HepG2 (cell line): ENCODE results near the gene S100A4. TPM values are rescaled to one million over a fixed set of nuclear protein-coding genes. Genes with fewer than 3 reads are reported as not detected.
A peak's percentile ranks its signal among the peaks of the same experiment; 100 is the strongest.

Experiments
- ATAC-seq: fragments of 200-7000 bp; cut with Tn5 transposase; 3 replicates; pipeline ENCODE4 v1.9.1; 2020; ENCODE audit warnings: mild to moderate bottlenecking, moderate library complexity
- BruUV-seq: library from RNA; stranded (reverse); fragments of 400-500 nt; replicated peaks from 2 replicates; lab custom pipeline; 2021; lab: Mats Ljungman, UMichigan
- CTCF ChIA-PET: fragments of 300-600 bp; formaldehyde crosslinking; extraction: SDS; loops from one replicate; lab custom pipeline; 2021; ENCODE audit warnings: low total read pairs, inconsistent platforms, low intra/inter-chr PET ratio; lab: Yijun Ruan, JAX
- POLR2A ChIA-PET: fragments of 350-600 bp; sonication (Branson Sonifier 250); formaldehyde crosslinking; loops from one replicate; lab custom pipeline; 2020; ENCODE audit warnings: antibody characterized with exemption, inconsistent platforms; lab: Yijun Ruan, JAX
- DNase-seq: peaks from one replicate; pipeline ENCODE4 v3.0.0-alpha.2; 2015; ENCODE audit warnings: low spot score
- FAIRE-seq: peaks from 3 replicates; lab custom pipeline; 2011; peaks lifted over from hg19 to GRCh38; lab: Jason Lieb, UNC
- H2AFZ ChIP-seq: one replicate; pipeline ENCODE4 v1.6.1; 2011; ENCODE audit warnings: low read length, inconsistent platforms
- H3K27ac ChIP-seq: fragments of 300-600 bp; 3 replicates; pipeline ENCODE4 v1.8.0; 2011; ENCODE audit warnings: mixed run types, mild to moderate bottlenecking, mixed read lengths, low read length, inconsistent platforms; ENCODE audit not compliant: insufficient read depth; ENCODE audit errors: extremely low read length
- H3K27me3 ChIP-seq, 2 experiments: fragments of 200-600 bp in 1 of 2; 2 replicates in 1 of 2; 3 replicates in 1 of 2; pipeline versions ENCODE4 v1.6.0 to v1.8.0; 2011; ENCODE audit warnings: low read length in 2 of 2, mild to moderate bottlenecking in 2 of 2, moderate library complexity in 2 of 2, inconsistent platforms in 1 of 2; ENCODE audit not compliant: insufficient read depth in 2 of 2, control insufficient read depth in 1 of 2
- H3K36me3 ChIP-seq, 2 experiments: fragments of 200-600 bp in 1 of 2; replicated peaks in 1 of 2; 2 replicates in 1 of 2; 3 replicates in 1 of 2; pipeline versions ENCODE4 v1.5.1 to v1.8.0; 2011; ENCODE audit warnings: low read length in 2 of 2, inconsistent platforms in 1 of 2; ENCODE audit not compliant: insufficient read depth in 2 of 2, control insufficient read depth in 1 of 2
- H3K4me1 ChIP-seq: 2 replicates; pipeline ENCODE4 v1.5.1; 2012; ENCODE audit warnings: low read length, inconsistent platforms; ENCODE audit not compliant: insufficient read depth
- H3K4me2 ChIP-seq: 2 replicates; pipeline ENCODE4 v1.6.0; 2011; ENCODE audit warnings: low read depth, low read length, inconsistent platforms
- H3K4me3 ChIP-seq, 3 experiments: fragments of 200-600 bp in 1 of 3; sonication (generic), shearing (Covaris generic) in 1 of 3; replicated peaks in 1 of 3; 2 replicates each; pipeline ENCODE4 v1.5.1; 2011 to 2016; ENCODE audit warnings: low read length in 3 of 3, inconsistent platforms in 2 of 3, low read depth in 2 of 3, mild to moderate bottlenecking in 2 of 3, control low read depth in 1 of 3, mixed read lengths in 1 of 3; ENCODE audit not compliant: insufficient read depth in 1 of 3
- H3K79me2 ChIP-seq: one replicate; pipeline ENCODE4 v1.6.1; 2011; ENCODE audit warnings: low read length, inconsistent platforms; ENCODE audit not compliant: insufficient read depth
- H3K9ac ChIP-seq: 2 replicates; pipeline ENCODE4 v1.6.0; 2011; ENCODE audit warnings: mild to moderate bottlenecking, low read depth, low read length, inconsistent platforms; ENCODE audit not compliant: insufficient read depth
- H3K9me3 ChIP-seq: 2 replicates; pipeline ENCODE4 v1.5.1; 2012; ENCODE audit warnings: mild to moderate bottlenecking, low read length
- H4K20me1 ChIP-seq: 2 replicates; pipeline ENCODE4 v1.6.0; 2011; ENCODE audit warnings: inconsistent platforms, mild to moderate bottlenecking, low read length, moderate library complexity; ENCODE audit not compliant: insufficient read depth
- AHR ChIP-seq: IDR thresholded peaks from 2 replicates; pipeline ENCODE4 v1.6.1; 2018; ENCODE audit warnings: missing genetic modification reagents, missing compliant biosample characterization
- ARNT2 ChIP-seq: sonication (generic); formaldehyde crosslinking; IDR thresholded peaks from 2 replicates; pipeline ENCODE4 v1.8.0; 2022; ENCODE audit warnings: mild to moderate bottlenecking, low read depth, missing genetic modification reagents, moderate library complexity
- CCDC6 ChIP-seq: sonication (generic); formaldehyde crosslinking; IDR thresholded peaks from 2 replicates; pipeline ENCODE4 v1.8.1; 2022; ENCODE audit warnings: mild to moderate bottlenecking, missing genetic modification reagents, moderate library complexity
- DMAP1 ChIP-seq: IDR thresholded peaks from 2 replicates; pipeline ENCODE4 v1.6.1; 2016
- HDAC2 ChIP-seq: sonication (generic); formaldehyde crosslinking; IDR thresholded peaks from 2 replicates; pipeline ENCODE4 v1.4.0; 2020; ENCODE audit warnings: missing genetic modification reagents
- JARID2 ChIP-seq: sonication (generic); formaldehyde crosslinking; IDR thresholded peaks from 2 replicates; pipeline ENCODE4 v1.8.1; 2023; ENCODE audit warnings: missing genetic modification reagents, inconsistent platforms; ENCODE audit not compliant: insufficient replicate concordance
- KAT8 ChIP-seq: IDR thresholded peaks from 2 replicates; pipeline ENCODE4 v1.6.1; 2016; ENCODE audit warnings: missing genetic modification reagents, missing compliant biosample characterization
- KDM2A ChIP-seq: sonication (generic); formaldehyde crosslinking; IDR thresholded peaks from 2 replicates; pipeline ENCODE4 v1.4.0; 2020; ENCODE audit warnings: low read depth, missing genetic modification reagents, borderline replicate concordance
- NFYB ChIP-seq: sonication (generic); formaldehyde crosslinking; IDR thresholded peaks from 2 replicates; pipeline ENCODE4 v1.4.0; 2020; ENCODE audit warnings: missing genetic modification reagents
- RELA ChIP-seq: sonication (generic); formaldehyde crosslinking; IDR thresholded peaks from 2 replicates; pipeline ENCODE4 v1.4.0; 2020; ENCODE audit warnings: missing genetic modification reagents
- REXO4 ChIP-seq: sonication (generic); formaldehyde crosslinking; IDR thresholded peaks from 2 replicates; pipeline ENCODE4 v1.8.0; 2022; ENCODE audit warnings: missing genetic modification reagents, mild to moderate bottlenecking, borderline replicate concordance
- STAG1 ChIP-seq: sonication (generic); formaldehyde crosslinking; IDR thresholded peaks from 2 replicates; pipeline ENCODE4 v1.4.0; 2020; ENCODE audit warnings: missing genetic modification reagents
- ZSCAN9 ChIP-seq: IDR thresholded peaks from 2 replicates; pipeline ENCODE4 v1.6.1; 2016; ENCODE audit warnings: borderline replicate concordance
- WGBS: methylation state at CpG from one replicate; pipeline ENCODE4 v1.1.6; 2017; ENCODE audit warnings: low lambda C conversion rate; 5-methylcytosine and 5-hydroxymethylcytosine counted together
- in situ Hi-C: cut with HindIII; loops from 2 replicates; pipeline ENCODE4 v1.10.0; 2017; ENCODE audit warnings: low pct_unique_long_range_greater_than_20kb; ENCODE audit not compliant: extremely low pct_ligation_motif_present
- intact Hi-C: fragments of 100-400 bp; cut with micrococcal nuclease; formaldehyde crosslinking; loops from one replicate; pipeline ENCODE4 v1.10.0; 2022; ENCODE audit not compliant: unreplicated experiment
- polyA plus RNA-seq, 8 experiments: library from polyadenylated mRNA; depleted of rRNA in 3 of 8; stranded (reverse) in 7 of 8; unstranded in 1 of 8; fragments of >200 nt; fragmentation: Illumina TruSeq in 4 of 8; extraction: Trizol in 4 of 8; gene quantifications; 2 replicates each; pipeline versions ENCODE4 v1.2.1 to v1.2.3, GENCODE V29; 2011 to 2016; ENCODE audit warnings: low read depth in 4 of 8, missing spikeins in 1 of 8, mixed read lengths in 1 of 8; ENCODE audit not compliant: insufficient read depth in 1 of 8
- total RNA-seq, 5 experiments: library from RNA; depleted of rRNA; stranded (reverse); fragments of >200 nt; fragmentation: Illumina TruSeq; extraction: Trizol; gene quantifications; 2 replicates each; pipeline ENCODE4 v1.2.3, GENCODE V29; 2016; ENCODE audit warnings: low read depth in 1 of 5
- TF ChIP-seq, protein P1 (sequence below): sonication (generic); formaldehyde crosslinking; IDR thresholded peaks from 2 replicates; pipeline ENCODE4 v1.4.0; 2020; ENCODE audit warnings: mild to moderate bottlenecking, missing genetic modification reagents
- TF ChIP-seq, protein P2 (sequence below): sonication (generic); formaldehyde crosslinking; IDR thresholded peaks from 2 replicates; pipeline ENCODE4 v1.5.0; 2020; ENCODE audit warnings: missing genetic modification reagents, mild to moderate bottlenecking, borderline replicate concordance
- TF ChIP-seq, protein P3 (sequence below): sonication (generic); formaldehyde crosslinking; IDR thresholded peaks from 2 replicates; pipeline ENCODE4 v1.5.1; 2020; ENCODE audit warnings: mild to moderate bottlenecking, missing genetic modification reagents, moderate library complexity
- TF ChIP-seq, protein P4 (sequence below): sonication (generic); formaldehyde crosslinking; IDR thresholded peaks from 2 replicates; pipeline ENCODE4 v1.4.0; 2020; ENCODE audit warnings: missing genetic modification reagents

Gene S100A4
- total and polyA plus RNA-seq, 2 of the 13 experiments (the other 11 are each of a cell fraction or from before 2014, with no cell fraction given): 12.9 to 20.2 TPM

DNA sequence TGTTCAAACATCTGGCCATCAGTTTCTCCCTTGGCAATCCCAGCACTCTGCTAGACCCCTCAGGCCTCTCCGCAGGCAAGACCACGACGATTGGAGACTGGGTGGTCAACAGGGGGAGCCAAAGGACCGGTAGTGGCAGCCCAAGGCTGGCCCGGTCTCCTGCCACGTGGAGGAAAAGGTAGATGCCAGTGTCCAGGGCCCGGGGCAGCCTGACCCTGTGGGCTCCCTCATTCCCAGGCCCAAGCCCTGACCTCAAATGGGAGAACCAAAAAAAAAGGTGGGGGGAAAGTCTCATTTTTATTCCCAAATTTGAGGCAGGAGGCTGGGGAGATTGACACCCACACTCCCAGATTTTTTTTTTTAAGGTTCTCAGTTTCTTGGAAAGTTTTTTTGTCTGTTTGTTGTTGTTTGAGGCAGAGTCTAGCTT, 34.6 kb downstream of the S100A4 start:
- no TSS peak for BruUV-seq
- no peaks in the 10 kb centered on the region for H4K20me1 ChIP-seq
- H2AFZ ChIP-seq: no peak overlapping the region
- H3K4me3 ChIP-seq: no peak overlapping the region
- peak; percentile 85 for ATAC-seq
- no peaks in the 10 kb centered on the region for H3K36me3 ChIP-seq
- in situ Hi-C loops: loop anchor here (10.0 kb wide), 2 partner anchors 234 to 264 kb away; partner anchors contain the start of gene SLC27A3
- no peaks in the 10 kb centered on the region for H3K9me3 ChIP-seq
- H3K79me2 ChIP-seq: no peaks in the 10 kb centered on the region
- H3K27me3 ChIP-seq: no peaks in the 10 kb centered on the region; a peak in 3 of 5 replicates
- H3K4me2 ChIP-seq: no peak overlapping the region
- DNase-seq: peak; percentile 71
- ChIA-PET CTCF (interaction anchor here (1.0 to 4.2 kb wide), 6 partner anchors 22 to 238 kb away, joined by 3 to 63 read pairs (median 5); partner anchors contain the start of genes S100A1 and S100A13), POLR2A (no interaction called here)
- H3K9ac ChIP-seq: no peak overlapping the region
- 0% methylated on average over 5 of the region's 7 CpGs for WGBS
- FAIRE-seq: peak; percentile 62
- H3K27ac ChIP-seq: no peak overlapping the region
- intact Hi-C loops: loop anchor here (1.0 to 5.0 kb wide), 2 partner anchors 57 to 116 kb away; partner anchors contain the start of genes S100A1 and S100A13
- H3K4me1 ChIP-seq: peaks cover 35% of the 10 kb centered on the region
- TF ChIP-seq JARID2 (CRISPR knock-in tag) (no peak), AHR (CRISPR knock-in tag) (0 out of 2 replicates have a peak, but pooled peaks have one; percentile 56), ARNT2 (no peak), ZSCAN9 (CRISPR knock-in tag) (peak; percentile 72; the same call in 1 of the 2 replicates), HDAC2 (CRISPR knock-in tag) (peak; percentile 73; the same call in 1 of the 2 replicates), NFYB (no peak), STAG1 (CRISPR knock-in tag) (peak; percentile 98), KDM2A (CRISPR knock-in tag) (peak; percentile 74; the same call in 1 of the 2 replicates), DMAP1 (CRISPR knock-in tag) (peak; percentile 84), CCDC6 (CRISPR knock-in tag) (peak; percentile 51; the same call in 1 of the 2 replicates), KAT8 (CRISPR knock-in tag) (peak; percentile 43; the same call in 1 of the 2 replicates), RELA (CRISPR knock-in tag) (0 out of 2 replicates have a peak, but pooled peaks have one; percentile 36), REXO4 (CRISPR knock-in tag) (no peak)
- TF ChIP-seq, protein P1, sequence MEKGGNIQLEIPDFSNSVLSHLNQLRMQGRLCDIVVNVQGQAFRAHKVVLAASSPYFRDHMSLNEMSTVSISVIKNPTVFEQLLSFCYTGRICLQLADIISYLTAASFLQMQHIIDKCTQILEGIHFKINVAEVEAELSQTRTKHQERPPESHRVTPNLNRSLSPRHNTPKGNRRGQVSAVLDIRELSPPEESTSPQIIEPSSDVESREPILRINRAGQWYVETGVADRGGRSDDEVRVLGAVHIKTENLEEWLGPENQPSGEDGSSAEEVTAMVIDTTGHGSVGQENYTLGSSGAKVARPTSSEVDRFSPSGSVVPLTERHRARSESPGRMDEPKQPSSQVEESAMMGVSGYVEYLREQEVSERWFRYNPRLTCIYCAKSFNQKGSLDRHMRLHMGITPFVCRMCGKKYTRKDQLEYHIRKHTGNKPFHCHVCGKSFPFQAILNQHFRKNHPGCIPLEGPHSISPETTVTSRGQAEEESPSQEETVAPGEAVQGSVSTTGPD: no peak
- TF ChIP-seq, protein P2, sequence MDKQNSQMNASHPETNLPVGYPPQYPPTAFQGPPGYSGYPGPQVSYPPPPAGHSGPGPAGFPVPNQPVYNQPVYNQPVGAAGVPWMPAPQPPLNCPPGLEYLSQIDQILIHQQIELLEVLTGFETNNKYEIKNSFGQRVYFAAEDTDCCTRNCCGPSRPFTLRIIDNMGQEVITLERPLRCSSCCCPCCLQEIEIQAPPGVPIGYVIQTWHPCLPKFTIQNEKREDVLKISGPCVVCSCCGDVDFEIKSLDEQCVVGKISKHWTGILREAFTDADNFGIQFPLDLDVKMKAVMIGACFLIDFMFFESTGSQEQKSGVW (CRISPR knock-in tag): no peak
- TF ChIP-seq, protein P3, sequence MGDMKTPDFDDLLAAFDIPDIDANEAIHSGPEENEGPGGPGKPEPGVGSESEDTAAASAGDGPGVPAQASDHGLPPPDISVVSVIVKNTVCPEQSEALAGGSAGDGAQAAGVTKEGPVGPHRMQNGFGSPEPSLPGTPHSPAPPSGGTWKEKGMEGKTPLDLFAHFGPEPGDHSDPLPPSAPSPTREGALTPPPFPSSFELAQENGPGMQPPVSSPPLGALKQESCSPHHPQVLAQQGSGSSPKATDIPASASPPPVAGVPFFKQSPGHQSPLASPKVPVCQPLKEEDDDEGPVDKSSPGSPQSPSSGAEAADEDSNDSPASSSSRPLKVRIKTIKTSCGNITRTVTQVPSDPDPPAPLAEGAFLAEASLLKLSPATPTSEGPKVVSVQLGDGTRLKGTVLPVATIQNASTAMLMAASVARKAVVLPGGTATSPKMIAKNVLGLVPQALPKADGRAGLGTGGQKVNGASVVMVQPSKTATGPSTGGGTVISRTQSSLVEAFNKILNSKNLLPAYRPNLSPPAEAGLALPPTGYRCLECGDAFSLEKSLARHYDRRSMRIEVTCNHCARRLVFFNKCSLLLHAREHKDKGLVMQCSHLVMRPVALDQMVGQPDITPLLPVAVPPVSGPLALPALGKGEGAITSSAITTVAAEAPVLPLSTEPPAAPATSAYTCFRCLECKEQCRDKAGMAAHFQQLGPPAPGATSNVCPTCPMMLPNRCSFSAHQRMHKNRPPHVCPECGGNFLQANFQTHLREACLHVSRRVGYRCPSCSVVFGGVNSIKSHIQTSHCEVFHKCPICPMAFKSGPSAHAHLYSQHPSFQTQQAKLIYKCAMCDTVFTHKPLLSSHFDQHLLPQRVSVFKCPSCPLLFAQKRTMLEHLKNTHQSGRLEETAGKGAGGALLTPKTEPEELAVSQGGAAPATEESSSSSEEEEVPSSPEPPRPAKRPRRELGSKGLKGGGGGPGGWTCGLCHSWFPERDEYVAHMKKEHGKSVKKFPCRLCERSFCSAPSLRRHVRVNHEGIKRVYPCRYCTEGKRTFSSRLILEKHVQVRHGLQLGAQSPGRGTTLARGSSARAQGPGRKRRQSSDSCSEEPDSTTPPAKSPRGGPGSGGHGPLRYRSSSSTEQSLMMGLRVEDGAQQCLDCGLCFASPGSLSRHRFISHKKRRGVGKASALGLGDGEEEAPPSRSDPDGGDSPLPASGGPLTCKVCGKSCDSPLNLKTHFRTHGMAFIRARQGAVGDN (CRISPR knock-in tag): peak; percentile 82
- TF ChIP-seq, protein P4, sequence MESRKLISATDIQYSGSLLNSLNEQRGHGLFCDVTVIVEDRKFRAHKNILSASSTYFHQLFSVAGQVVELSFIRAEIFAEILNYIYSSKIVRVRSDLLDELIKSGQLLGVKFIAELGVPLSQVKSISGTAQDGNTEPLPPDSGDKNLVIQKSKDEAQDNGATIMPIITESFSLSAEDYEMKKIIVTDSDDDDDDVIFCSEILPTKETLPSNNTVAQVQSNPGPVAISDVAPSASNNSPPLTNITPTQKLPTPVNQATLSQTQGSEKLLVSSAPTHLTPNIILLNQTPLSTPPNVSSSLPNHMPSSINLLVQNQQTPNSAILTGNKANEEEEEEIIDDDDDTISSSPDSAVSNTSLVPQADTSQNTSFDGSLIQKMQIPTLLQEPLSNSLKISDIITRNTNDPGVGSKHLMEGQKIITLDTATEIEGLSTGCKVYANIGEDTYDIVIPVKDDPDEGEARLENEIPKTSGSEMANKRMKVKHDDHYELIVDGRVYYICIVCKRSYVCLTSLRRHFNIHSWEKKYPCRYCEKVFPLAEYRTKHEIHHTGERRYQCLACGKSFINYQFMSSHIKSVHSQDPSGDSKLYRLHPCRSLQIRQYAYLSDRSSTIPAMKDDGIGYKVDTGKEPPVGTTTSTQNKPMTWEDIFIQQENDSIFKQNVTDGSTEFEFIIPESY: peak; percentile 51; the same call in 1 of the 2 replicates
